ENCODE results near the gene HECW1.

Gene HECW1

GRCh38 chr7:43379210-43379609, 266.8 kb downstream of the HECW1 start:
- no peaks in the 10 kb centered on the region for H4K20me1 ChIP-seq (ENCODE audit: insufficient read depth, low read length, poor library complexity, severe bottlenecking)
- H3K9ac ChIP-seq (ENCODE audit: low read depth, low read length, poor library complexity, severe bottlenecking) = no peak overlapping the region
- H3K4me1 ChIP-seq (ENCODE audit: insufficient read depth, low read length, poor library complexity, severe bottlenecking) = no peaks in the 10 kb centered on the region
- no peaks in the 10 kb centered on the region for H3K36me3 ChIP-seq (ENCODE audit: insufficient read depth, low read length)
- H3K79me2 ChIP-seq (ENCODE audit: insufficient read depth, low read length) = no peaks in the 10 kb centered on the region
- H3K9me2 ChIP-seq (replicated peaks; ENCODE audit: low read depth, low read length) = no peaks in the 10 kb centered on the region
- H3K27me3 ChIP-seq (ENCODE audit: insufficient read depth, low read length, poor library complexity, severe bottlenecking) = no peaks in the 10 kb centered on the region
- H3K9me3 ChIP-seq (ENCODE audit: insufficient read depth, low read depth, low read length) = no peaks in the 10 kb centered on the region
- no peak overlapping the region for H3K4me2 ChIP-seq (ENCODE audit: low read depth, low read length, poor library complexity, severe bottlenecking)
- H2AFZ ChIP-seq (ENCODE audit: low read length) = no peak overlapping the region
- no peaks in the 10 kb centered on the region for H3F3A ChIP-seq (ENCODE audit: low read depth)
- H3K4me3 ChIP-seq (ENCODE audit: low read length, poor library complexity, severe bottlenecking) = no peak overlapping the region
- TF ChIP-seq, protein P1, sequence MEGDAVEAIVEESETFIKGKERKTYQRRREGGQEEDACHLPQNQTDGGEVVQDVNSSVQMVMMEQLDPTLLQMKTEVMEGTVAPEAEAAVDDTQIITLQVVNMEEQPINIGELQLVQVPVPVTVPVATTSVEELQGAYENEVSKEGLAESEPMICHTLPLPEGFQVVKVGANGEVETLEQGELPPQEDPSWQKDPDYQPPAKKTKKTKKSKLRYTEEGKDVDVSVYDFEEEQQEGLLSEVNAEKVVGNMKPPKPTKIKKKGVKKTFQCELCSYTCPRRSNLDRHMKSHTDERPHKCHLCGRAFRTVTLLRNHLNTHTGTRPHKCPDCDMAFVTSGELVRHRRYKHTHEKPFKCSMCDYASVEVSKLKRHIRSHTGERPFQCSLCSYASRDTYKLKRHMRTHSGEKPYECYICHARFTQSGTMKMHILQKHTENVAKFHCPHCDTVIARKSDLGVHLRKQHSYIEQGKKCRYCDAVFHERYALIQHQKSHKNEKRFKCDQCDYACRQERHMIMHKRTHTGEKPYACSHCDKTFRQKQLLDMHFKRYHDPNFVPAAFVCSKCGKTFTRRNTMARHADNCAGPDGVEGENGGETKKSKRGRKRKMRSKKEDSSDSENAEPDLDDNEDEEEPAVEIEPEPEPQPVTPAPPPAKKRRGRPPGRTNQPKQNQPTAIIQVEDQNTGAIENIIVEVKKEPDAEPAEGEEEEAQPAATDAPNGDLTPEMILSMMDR (conservative IDR thresholded peaks at IDR 0.05; ENCODE audit: low read length) = no peak
- no peak for TF ChIP-seq EZH2phosphoT487 (IDR thresholded peaks at IDR 0.05; ENCODE audit: borderline replicate concordance)

- Histone ChIP-seq H3F3A (ENCODE audit: low read depth) (no peaks in the 10 kb centered on the region), H4K20me1 (ENCODE audit: insufficient read depth, low read length, poor library complexity, severe bottlenecking) (no peaks in the 10 kb centered on the region), H3K4me1 (ENCODE audit: insufficient read depth, low read length, poor library complexity, severe bottlenecking) (no peaks in the 10 kb centered on the region), H3K79me2 (ENCODE audit: insufficient read depth, low read length) (no peaks in the 10 kb centered on the region), H3K4me3 (ENCODE audit: low read length, poor library complexity, severe bottlenecking) (no peak overlapping the region), H3K27me3 (ENCODE audit: insufficient read depth, low read length, poor library complexity, severe bottlenecking) (no peaks in the 10 kb centered on the region), H2AFZ (ENCODE audit: low read length) (no peak overlapping the region), H3K4me2 (ENCODE audit: low read depth, low read length, poor library complexity, severe bottlenecking) (no peak overlapping the region), H3K9me3 (ENCODE audit: insufficient read depth, low read depth, low read length) (no peaks in the 10 kb centered on the region), H3K9ac (ENCODE audit: low read depth, low read length, poor library complexity, severe bottlenecking) (no peak overlapping the region), H3K9me2 (replicated peaks; ENCODE audit: low read depth, low read length) (no peaks in the 10 kb centered on the region), H3K36me3 (ENCODE audit: insufficient read depth, low read length) (no peaks in the 10 kb centered on the region)
- TF ChIP-seq EZH2phosphoT487 (IDR thresholded peaks at IDR 0.05; ENCODE audit: borderline replicate concordance) = no peak
- TF ChIP-seq, protein P1 (conservative IDR thresholded peaks at IDR 0.05; ENCODE audit: low read length) = no peak
Measured at GRCh38 chr7:43384616-43385308, 272.3 kb downstream of the HECW1 start.

DNA sequence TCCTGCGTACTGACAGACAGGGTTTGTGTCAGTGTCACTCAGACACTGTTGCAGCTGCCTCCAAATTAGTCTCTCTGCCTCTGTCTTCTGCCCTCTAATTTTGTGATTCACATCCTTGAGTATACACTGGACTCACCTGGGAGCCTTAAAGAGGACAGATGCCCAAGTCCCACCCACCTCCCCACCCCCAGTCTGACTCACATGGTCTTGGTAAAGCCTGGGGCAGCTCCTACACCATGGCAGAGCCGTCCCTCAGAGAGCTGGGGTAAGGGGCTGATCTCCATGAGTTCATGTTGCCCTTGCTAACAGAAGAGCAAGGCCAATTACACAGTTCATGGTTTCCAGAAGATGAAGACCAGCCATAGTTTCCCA, 272.8 kb downstream of the HECW1 start:
- no peaks in the 10 kb centered on the region for H3K79me2 ChIP-seq (ENCODE audit: insufficient read depth, low read length)
- no peaks in the 10 kb centered on the region for H3K9me3 ChIP-seq (ENCODE audit: insufficient read depth, low read depth, low read length)
- TF ChIP-seq EZH2phosphoT487 (IDR thresholded peaks at IDR 0.05; ENCODE audit: borderline replicate concordance) = no peak
- TF ChIP-seq, protein P1 (conservative IDR thresholded peaks at IDR 0.05; ENCODE audit: low read length) = no peak
- H3K36me3 ChIP-seq (ENCODE audit: insufficient read depth, low read length) = no peaks in the 10 kb centered on the region
- no peaks in the 10 kb centered on the region for H4K20me1 ChIP-seq (ENCODE audit: insufficient read depth, low read length, poor library complexity, severe bottlenecking)
- H2AFZ ChIP-seq (ENCODE audit: low read length) = no peak overlapping the region
- no peak overlapping the region for H3K4me3 ChIP-seq (ENCODE audit: low read length, poor library complexity, severe bottlenecking)
- no peaks in the 10 kb centered on the region for H3K9me2 ChIP-seq (replicated peaks; ENCODE audit: low read depth, low read length)
- H3K9ac ChIP-seq (ENCODE audit: low read depth, low read length, poor library complexity, severe bottlenecking) = no peak overlapping the region
- H3K27me3 ChIP-seq (ENCODE audit: insufficient read depth, low read length, poor library complexity, severe bottlenecking) = no peaks in the 10 kb centered on the region
- no peaks in the 10 kb centered on the region for H3F3A ChIP-seq (ENCODE audit: low read depth)
- no peaks in the 10 kb centered on the region for H3K4me1 ChIP-seq (ENCODE audit: insufficient read depth, low read length, poor library complexity, severe bottlenecking)
- no peak overlapping the region for H3K4me2 ChIP-seq (ENCODE audit: low read depth, low read length, poor library complexity, severe bottlenecking)
